ENCODE measurements around the gene FARS2. TPM values are rescaled to one million over a fixed set of nuclear protein-coding genes. Genes with fewer than 3 reads are reported as not detected.

FARS2 gene
- total and polyA plus RNA-seq, 4 donors = 9.2 to 31.4 (median 19.4) TPM

GRCh38 chr6:5424726-5425125 lies 163.4 kb downstream of the FARS2 start:
- no peak overlapping the region for H3K9ac ChIP-seq (ENCODE audit: insufficient read depth in 1 of 2, low read length in 2 of 2)
- no peak for TF ChIP-seq CTCF (IDR thresholded peaks at IDR 0.05; ENCODE audit: control extremely low read depth, extremely low read depth)
- H3K36me3 ChIP-seq (ENCODE audit: control insufficient read depth in 4 of 4, insufficient read depth in 4 of 4, low read length in 4 of 4) = no peaks in the 10 kb centered on the region
- H3K9me3 ChIP-seq (ENCODE audit: control insufficient read depth in 4 of 4, insufficient read depth in 3 of 4, low read length in 3 of 4) = peaks cover 0 to 3% (median 0%) of the 10 kb centered on the region in 4 donors
- WGBS, 2 donors = 73 to 90% methylated on average over 6 of the region's 6 CpGs
- ATAC-seq (ENCODE audit: insufficient read depth, low FRiP score) (no peak), DNase-seq (no peak)
- no peaks in the 10 kb centered on the region for H3K4me1 ChIP-seq (ENCODE audit: control insufficient read depth in 5 of 5, insufficient read depth in 5 of 5, low read length in 5 of 5)
- no peak overlapping the region for H3K27ac ChIP-seq (ENCODE audit: low read depth in 1 of 2, low read length in 1 of 2)
- H3K4me3 ChIP-seq = no peak overlapping the region
- H3K27me3 ChIP-seq (ENCODE audit: control insufficient read depth in 3 of 3, insufficient read depth in 3 of 3, low read length in 2 of 3) = no peaks in the 10 kb centered on the region

GRCh38 chr6:5425267-5425666 lies 164.0 kb downstream of the FARS2 start:
- ATAC-seq (ENCODE audit: insufficient read depth, low FRiP score) = no peak
- TF ChIP-seq CTCF (IDR thresholded peaks at IDR 0.05; ENCODE audit: control extremely low read depth, extremely low read depth) = no peak
- no peak overlapping the region for H3K9ac ChIP-seq (ENCODE audit: insufficient read depth in 1 of 2, low read length in 2 of 2)
- 75 to 78% methylated on average over 7 of the region's 7 CpGs for WGBS, 2 donors
- no peak overlapping the region for H3K27ac ChIP-seq (ENCODE audit: low read depth in 1 of 2, low read length in 1 of 2)
- no peaks in the 10 kb centered on the region for H3K4me1 ChIP-seq (ENCODE audit: control insufficient read depth in 5 of 5, insufficient read depth in 5 of 5, low read length in 5 of 5)
- no peak overlapping the region for H3K4me3 ChIP-seq
- peaks cover 0 to 3% (median 0%) of the 10 kb centered on the region in 4 donors for H3K9me3 ChIP-seq (ENCODE audit: control insufficient read depth in 4 of 4, insufficient read depth in 3 of 4, low read length in 3 of 4)
- no peak for DNase-seq
- no peaks in the 10 kb centered on the region for H3K27me3 ChIP-seq (ENCODE audit: control insufficient read depth in 3 of 3, insufficient read depth in 3 of 3, low read length in 2 of 3)
- no peaks in the 10 kb centered on the region for H3K36me3 ChIP-seq (ENCODE audit: control insufficient read depth in 4 of 4, insufficient read depth in 4 of 4, low read length in 4 of 4)

- Histone ChIP-seq H3K4me1 (ENCODE audit: control insufficient read depth in 5 of 5, insufficient read depth in 5 of 5, low read length in 5 of 5) (no peaks in the 10 kb centered on the region), H3K9ac (ENCODE audit: insufficient read depth in 1 of 2, low read length in 2 of 2) (no peak overlapping the region), H3K27ac (ENCODE audit: low read depth in 1 of 2, low read length in 1 of 2) (no peak overlapping the region), H3K27me3 (ENCODE audit: control insufficient read depth in 3 of 3, insufficient read depth in 3 of 3, low read length in 2 of 3) (no peaks in the 10 kb centered on the region), H3K9me3 (ENCODE audit: control insufficient read depth in 4 of 4, insufficient read depth in 3 of 4, low read length in 3 of 4) (peaks cover 0 to 3% (median 0%) of the 10 kb centered on the region in 4 donors), H3K36me3 (ENCODE audit: control insufficient read depth in 4 of 4, insufficient read depth in 4 of 4, low read length in 4 of 4) (no peaks in the 10 kb centered on the region), H3K4me3 (no peak overlapping the region)
- DNase-seq (no peak), ATAC-seq (ENCODE audit: insufficient read depth, low FRiP score) (no peak)
- no peak for TF ChIP-seq CTCF (IDR thresholded peaks at IDR 0.05; ENCODE audit: control extremely low read depth, extremely low read depth)
- WGBS, 2 donors = 82 to 89% methylated on average over 4 of the region's 4 CpGs
Measured at GRCh38 chr6:5425797-5426196, 164.5 kb downstream of the FARS2 start.

- TF ChIP-seq CTCF (IDR thresholded peaks at IDR 0.05; ENCODE audit: control extremely low read depth, extremely low read depth) = no peak
- H3K27ac ChIP-seq (ENCODE audit: low read depth in 1 of 2, low read length in 1 of 2) = no peak overlapping the region
- H3K9ac ChIP-seq (ENCODE audit: insufficient read depth in 1 of 2, low read length in 2 of 2) = no peak overlapping the region
- no peaks in the 10 kb centered on the region for H3K4me1 ChIP-seq (ENCODE audit: control insufficient read depth in 5 of 5, insufficient read depth in 5 of 5, low read length in 5 of 5)
- no peaks in the 10 kb centered on the region for H3K9me3 ChIP-seq (ENCODE audit: control insufficient read depth in 4 of 4, insufficient read depth in 3 of 4, low read length in 3 of 4)
- H3K27me3 ChIP-seq (ENCODE audit: control insufficient read depth in 3 of 3, insufficient read depth in 3 of 3, low read length in 2 of 3) = no peaks in the 10 kb centered on the region
- DNase-seq = no peak
- no peak overlapping the region for H3K4me3 ChIP-seq
- WGBS, 2 donors = 80 to 87% methylated on average over 5 of the region's 5 CpGs
- no peak for ATAC-seq (ENCODE audit: insufficient read depth, low FRiP score)
- H3K36me3 ChIP-seq (ENCODE audit: control insufficient read depth in 4 of 4, insufficient read depth in 4 of 4, low read length in 4 of 4) = peaks cover 0 to 4% (median 0%) of the 10 kb centered on the region in 4 donors
Measured at GRCh38 chr6:5427586-5427985, 166.3 kb downstream of the FARS2 start.
